Measurements from ENCODE around the gene ZNF432.

DNA sequence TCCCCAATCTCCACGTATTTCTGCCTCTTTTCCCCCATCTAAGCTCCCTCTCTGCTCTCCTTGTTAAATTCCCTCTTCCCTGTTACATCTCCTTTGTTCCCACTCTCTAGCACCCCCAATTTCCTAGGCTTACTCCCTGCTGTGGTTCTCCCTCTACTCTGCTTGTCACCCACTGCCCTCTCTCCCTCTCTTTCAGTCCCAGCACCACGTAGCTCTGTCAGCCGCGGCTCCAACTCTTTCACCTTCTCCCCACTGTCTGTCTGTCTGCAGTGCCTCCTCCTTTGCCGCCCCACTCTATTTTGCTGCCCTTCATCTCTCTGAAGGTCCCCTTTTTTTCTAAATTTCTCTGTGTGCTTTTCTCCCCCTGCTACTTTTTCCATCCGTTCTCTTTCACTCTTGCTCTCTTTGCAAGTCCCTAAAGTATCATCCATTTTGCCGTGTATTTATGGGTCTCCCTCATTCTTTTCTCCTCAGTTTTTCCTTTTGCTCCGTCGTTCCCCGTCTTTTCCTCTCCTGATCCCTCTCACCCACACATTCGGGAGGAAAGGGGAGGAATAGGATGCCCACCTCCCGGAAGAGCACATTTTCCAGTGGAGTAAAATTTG is 46.0 kb upstream of the ZNF432 start:
- TF ChIP-seq, protein P1, sequence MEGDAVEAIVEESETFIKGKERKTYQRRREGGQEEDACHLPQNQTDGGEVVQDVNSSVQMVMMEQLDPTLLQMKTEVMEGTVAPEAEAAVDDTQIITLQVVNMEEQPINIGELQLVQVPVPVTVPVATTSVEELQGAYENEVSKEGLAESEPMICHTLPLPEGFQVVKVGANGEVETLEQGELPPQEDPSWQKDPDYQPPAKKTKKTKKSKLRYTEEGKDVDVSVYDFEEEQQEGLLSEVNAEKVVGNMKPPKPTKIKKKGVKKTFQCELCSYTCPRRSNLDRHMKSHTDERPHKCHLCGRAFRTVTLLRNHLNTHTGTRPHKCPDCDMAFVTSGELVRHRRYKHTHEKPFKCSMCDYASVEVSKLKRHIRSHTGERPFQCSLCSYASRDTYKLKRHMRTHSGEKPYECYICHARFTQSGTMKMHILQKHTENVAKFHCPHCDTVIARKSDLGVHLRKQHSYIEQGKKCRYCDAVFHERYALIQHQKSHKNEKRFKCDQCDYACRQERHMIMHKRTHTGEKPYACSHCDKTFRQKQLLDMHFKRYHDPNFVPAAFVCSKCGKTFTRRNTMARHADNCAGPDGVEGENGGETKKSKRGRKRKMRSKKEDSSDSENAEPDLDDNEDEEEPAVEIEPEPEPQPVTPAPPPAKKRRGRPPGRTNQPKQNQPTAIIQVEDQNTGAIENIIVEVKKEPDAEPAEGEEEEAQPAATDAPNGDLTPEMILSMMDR (IDR thresholded peaks at IDR 0.05): no peak
- TF ChIP-seq POLR2A (IDR thresholded peaks at IDR 0.05) (no peak), EP300 (IDR thresholded peaks at IDR 0.05) (no peak)
